IMR-90 (cell line): ENCODE data around the gene CDC42EP4. TPM values are rescaled to one million over a fixed set of nuclear protein-coding genes. Genes with fewer than 3 reads are reported as not detected.

Source experiments
- ATAC-seq: fragments of 200-7000 bp; cut with Tn5 transposase; 2 replicates; pipeline ENCODE4 v1.9.1; 2020; ENCODE audit warnings: low read depth, mild to moderate bottlenecking, moderate library complexity
- BruUV-seq: library from RNA; stranded (reverse); fragments of 400-500 nt; replicated peaks from 2 replicates; lab custom pipeline; 2021; lab: Mats Ljungman, UMichigan
- CTCF ChIA-PET: fragments of 300-600 bp; formaldehyde crosslinking; extraction: SDS; loops from one replicate; lab custom pipeline; 2021; ENCODE audit warnings: antibody characterized with exemption; lab: Yijun Ruan, JAX
- POLR2A ChIA-PET: fragments of 300-600 bp; sonication (Branson Sonifier 250); formaldehyde crosslinking; loops from one replicate; lab custom pipeline; 2022; ENCODE audit warnings: antibody characterized with exemption; ENCODE audit not compliant: unreplicated experiment; lab: Charles Lee
- DNase-seq: peaks from one replicate; pipeline ENCODE4 v3.0.0; 2013
- H2AFZ ChIP-seq: replicated peaks from 2 replicates; pipeline ENCODE3; 2013; ENCODE audit warnings: low read length, mild to moderate bottlenecking; ENCODE audit not compliant: poor library complexity
- H2AK5ac ChIP-seq: 2 replicates; pipeline ENCODE4 v1.6.1; 2013; ENCODE audit warnings: low read depth, low read length, inconsistent platforms
- H2AK9ac ChIP-seq: replicated peaks from 2 replicates; pipeline ENCODE3; 2013; ENCODE audit warnings: mild to moderate bottlenecking, low read depth, low read length, moderate library complexity; ENCODE audit not compliant: poor library complexity
- H2BK120ac ChIP-seq: 2 replicates; pipeline ENCODE4 v1.6.1; 2013; ENCODE audit warnings: low read depth, low read length, inconsistent platforms
- H2BK15ac ChIP-seq: 3 replicates; pipeline ENCODE4 v1.6.1; 2013; ENCODE audit warnings: low read depth, low read length, inconsistent platforms
- H2BK20ac ChIP-seq: 2 replicates; pipeline ENCODE4 v1.6.1; 2013; ENCODE audit warnings: low read depth, mild to moderate bottlenecking, inconsistent platforms, low read length, moderate library complexity
- H2BK5ac ChIP-seq: 2 replicates; pipeline ENCODE4 v1.6.1; 2013; ENCODE audit warnings: mild to moderate bottlenecking, low read depth, low read length, inconsistent platforms; ENCODE audit not compliant: poor library complexity, severe bottlenecking
- H3K14ac ChIP-seq: replicated peaks from 2 replicates; pipeline ENCODE4 v1.6.1; 2013; ENCODE audit warnings: low read depth, low read length, inconsistent platforms
- H3K18ac ChIP-seq: 2 replicates; pipeline ENCODE4 v1.6.1; 2013; ENCODE audit warnings: low read depth, low read length, control low read depth
- H3K23ac ChIP-seq: 2 replicates; pipeline ENCODE4 v1.6.1; 2013; ENCODE audit warnings: low read depth, low read length, inconsistent platforms
- H3K27ac ChIP-seq: 2 replicates; pipeline ENCODE4 v1.5.1; 2013; ENCODE audit warnings: mild to moderate bottlenecking, control low read depth, low read length; ENCODE audit not compliant: insufficient read depth
- H3K27me3 ChIP-seq: 2 replicates; pipeline ENCODE4 v1.6.1; 2013; ENCODE audit warnings: low read length; ENCODE audit not compliant: control insufficient read depth, insufficient read depth
- H3K36me3 ChIP-seq: 2 replicates; pipeline ENCODE4 v1.6.1; 2013; ENCODE audit warnings: low read length, mixed read lengths; ENCODE audit not compliant: control insufficient read depth, insufficient read depth
- H3K4ac ChIP-seq: 2 replicates; pipeline ENCODE4 v1.6.1; 2013; ENCODE audit warnings: low read depth, low read length, inconsistent platforms
- H3K4me1 ChIP-seq: 2 replicates; pipeline ENCODE4 v1.6.1; 2013; ENCODE audit warnings: low read length, mixed read lengths; ENCODE audit not compliant: control insufficient read depth, insufficient read depth
- H3K4me2 ChIP-seq: 2 replicates; pipeline ENCODE4 v1.6.1; 2013; ENCODE audit warnings: low read depth, mild to moderate bottlenecking, control low read depth, low read length, moderate library complexity
- H3K4me3 ChIP-seq: 2 replicates; pipeline ENCODE4 v1.5.1; 2013; ENCODE audit warnings: low read depth, mild to moderate bottlenecking, control low read depth, low read length, moderate library complexity; ENCODE audit not compliant: insufficient read depth
- H3K56ac ChIP-seq: 2 replicates; pipeline ENCODE4 v1.6.1; 2013; ENCODE audit warnings: low read length, inconsistent platforms; ENCODE audit not compliant: insufficient read depth; ENCODE audit errors: extremely low read depth
- H3K79me1 ChIP-seq, 2 experiments: 2 replicates each; pipeline ENCODE4 v1.6.1; 2013; ENCODE audit warnings: low read length in 2 of 2, inconsistent platforms in 1 of 2, low read depth in 1 of 2
- H3K9ac ChIP-seq: 2 replicates; pipeline ENCODE4 v1.6.1; 2013; ENCODE audit warnings: low read depth, low read length, control low read depth
- H3K9me1 ChIP-seq: 2 replicates; pipeline ENCODE4 v1.6.1; 2013; ENCODE audit warnings: low read length, inconsistent platforms; ENCODE audit not compliant: insufficient read depth
- H3K9me3 ChIP-seq: 2 replicates; pipeline ENCODE4 v1.6.1; 2013; ENCODE audit warnings: low read length; ENCODE audit not compliant: control insufficient read depth, insufficient read depth
- H4K20me1 ChIP-seq: 2 replicates; pipeline ENCODE4 v1.6.1; 2013; ENCODE audit warnings: low read length, inconsistent platforms; ENCODE audit not compliant: insufficient read depth
- H4K5ac ChIP-seq: 2 replicates; pipeline ENCODE4 v1.6.1; 2013; ENCODE audit warnings: mild to moderate bottlenecking, low read depth, low read length, control low read depth
- H4K8ac ChIP-seq, 2 experiments: 2 replicates each; pipeline ENCODE4 v1.6.1; 2013; ENCODE audit warnings: low read depth in 2 of 2, low read length in 2 of 2, control low read depth in 1 of 2, inconsistent platforms in 1 of 2
- H4K91ac ChIP-seq: 2 replicates; pipeline ENCODE4 v1.6.1; 2013; ENCODE audit warnings: low read depth, low read length, inconsistent platforms; ENCODE audit not compliant: insufficient read depth
- BHLHE40 ChIP-seq: fragments of 150-350 bp; IDR thresholded peaks from 2 replicates; pipeline ENCODE4 v1.6.1; 2016; ENCODE audit warnings: mild to moderate bottlenecking, low read depth, low read length
- CEBPB ChIP-seq: IDR thresholded peaks from 2 replicates; pipeline ENCODE4 v1.6.1; 2012; ENCODE audit warnings: low read depth, low read length, improper control_type of control experiment
- CHD1 ChIP-seq: IDR thresholded peaks from 2 replicates; pipeline ENCODE4 v1.6.1; 2012; ENCODE audit warnings: low read depth, low read length, improper control_type of control experiment
- CTCF ChIP-seq: conservative IDR thresholded peaks from 2 replicates; pipeline ENCODE4 v1.5.1; 2012; ENCODE audit warnings: mild to moderate bottlenecking, low read depth, low read length, improper control_type of control experiment
- FOS ChIP-seq: fragments of 150-350 bp; IDR thresholded peaks from 2 replicates; pipeline ENCODE4 v1.6.1; 2016; ENCODE audit warnings: low read depth, low read length
- MAFK ChIP-seq: IDR thresholded peaks from 2 replicates; pipeline ENCODE4 v1.6.1; 2012; ENCODE audit warnings: low read depth, low read length, improper control_type of control experiment
- MAZ ChIP-seq: IDR thresholded peaks from 2 replicates; pipeline ENCODE4 v1.6.1; 2012; ENCODE audit warnings: low read depth, mild to moderate bottlenecking, low read length, improper control_type of control experiment, moderate library complexity, borderline replicate concordance
- MXI1 ChIP-seq: IDR thresholded peaks from 2 replicates; pipeline ENCODE4 v1.6.1; 2012; ENCODE audit warnings: low read depth, mild to moderate bottlenecking, low read length, moderate library complexity, borderline replicate concordance
- NFE2L2 ChIP-seq: fragments of 150-350 bp; IDR thresholded peaks from 2 replicates; pipeline ENCODE4 v1.6.1; 2016; ENCODE audit warnings: low read depth, mild to moderate bottlenecking, low read length
- POLR2A ChIP-seq: IDR thresholded peaks from 2 replicates; pipeline ENCODE4 v1.6.1; 2012; ENCODE audit warnings: mild to moderate bottlenecking, low read depth, low read length
- RAD21 ChIP-seq: IDR thresholded peaks from 2 replicates; pipeline ENCODE4 v1.6.1; 2012; ENCODE audit warnings: low read length, improper control_type of control experiment
- RCOR1 ChIP-seq: IDR thresholded peaks from 2 replicates; pipeline ENCODE4 v1.6.1; 2012; ENCODE audit warnings: mild to moderate bottlenecking, low read length, improper control_type of control experiment; ENCODE audit not compliant: insufficient replicate concordance
- RFX5 ChIP-seq: IDR thresholded peaks from 2 replicates; pipeline ENCODE4 v1.8.0; 2012; ENCODE audit warnings: low read depth, mild to moderate bottlenecking, low read length, moderate library complexity
- SMC3 ChIP-seq: fragments of 150-350 bp; IDR thresholded peaks from 2 replicates; pipeline ENCODE4 v1.6.1; 2016; ENCODE audit warnings: low read depth, mild to moderate bottlenecking, antibody characterized with exemption, low read length, moderate library complexity
- USF2 ChIP-seq: fragments of 150-350 bp; IDR thresholded peaks from 2 replicates; pipeline ENCODE4 v1.6.1; 2017; ENCODE audit warnings: mild to moderate bottlenecking, antibody characterized with exemption, low read length, low read depth
- WGBS, 2 experiments: methylation state at CpG; one replicate each; pipeline versions ENCODE4 v1.1.5 to v1.1.7; 2013; ENCODE audit warnings: missing lambda C conversion rate in 2 of 2; ENCODE audit not compliant: insufficient read length in 1 of 2; ENCODE audit errors: extremely low coverage in 2 of 2; 5-methylcytosine and 5-hydroxymethylcytosine counted together
- dilution Hi-C: fragments of 300-500 bp; cut with HindIII; formaldehyde crosslinking; loops from one replicate; pipeline ENCODE4 v1.14.3; 2018; ENCODE audit warnings: low sequenced_read_pairs; ENCODE audit not compliant: unreplicated experiment
- in situ Hi-C: fragments of 300-500 bp; cut with MboI; formaldehyde crosslinking; loops from 3 replicates; pipeline ENCODE4 v1.14.3; 2019; ENCODE audit warnings: low sequenced_read_pairs, inconsistent platforms, mixed read lengths
- intact Hi-C: fragments of 100-400 bp; cut with micrococcal nuclease; formaldehyde crosslinking; loops from 2 replicates; pipeline ENCODE4 v1.10.0; 2022
- polyA plus RNA-seq, 3 experiments: library from polyadenylated mRNA; depleted of rRNA; stranded (reverse); fragments of >200 nt; gene quantifications; 2 replicates each; pipeline ENCODE4 v1.2.3, GENCODE V29; 2012; ENCODE audit warnings: low replicate concordance in 1 of 3
- total RNA-seq: library from RNA; depleted of rRNA; stranded (reverse); fragments of >200 nt; gene quantifications from 2 replicates; pipeline ENCODE4 v1.2.3, GENCODE V29; 2012

CDC42EP4 gene
- total and polyA plus RNA-seq, 2 of the 4 experiments (the other 2 are of a cell fraction), result 14.3 to 25.8 TPM

DNA sequence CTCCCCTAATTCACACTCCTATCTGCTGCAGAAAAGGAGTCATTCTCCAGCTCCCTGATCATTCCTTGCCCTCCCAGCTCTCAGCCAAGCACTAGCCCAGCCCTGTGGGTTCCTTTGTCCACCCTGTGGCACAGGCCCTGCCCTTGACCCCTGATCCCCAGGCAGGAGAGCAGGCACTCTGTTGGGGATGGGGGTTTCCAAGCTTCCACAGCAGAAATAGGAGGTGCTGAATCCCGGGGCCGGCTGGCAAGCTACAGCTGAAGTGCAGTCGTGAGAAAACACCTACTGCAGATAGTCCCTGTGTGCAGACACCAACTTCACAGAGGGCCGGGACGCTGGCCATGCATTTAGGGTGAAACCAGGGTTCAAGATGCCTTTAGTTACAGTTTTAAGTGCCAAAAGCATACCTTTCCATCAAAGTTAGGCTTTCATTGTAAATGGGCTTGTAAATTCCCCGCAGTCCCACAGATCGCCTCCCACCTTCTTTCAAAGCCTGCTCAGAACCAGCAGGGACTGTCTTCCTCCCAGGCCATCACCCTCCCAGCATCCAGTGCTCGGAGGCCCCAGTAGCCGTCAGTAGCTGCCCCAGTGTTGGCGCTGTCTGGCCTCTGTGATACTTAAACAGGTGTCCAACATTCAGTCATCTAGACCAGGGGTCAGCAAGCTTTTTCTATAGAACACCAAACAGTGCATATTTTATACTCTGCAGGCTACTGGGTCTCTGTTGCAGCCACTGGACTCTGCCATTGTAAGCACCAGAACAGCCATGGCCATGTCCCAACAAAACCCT is 60.8 kb downstream of the CDC42EP4 start (continued):
- TF ChIP-seq MAFK, result no peak

- no peaks in the 10 kb centered on the region for H3K9me3 ChIP-seq
- H3K9ac ChIP-seq, result no peak overlapping the region
- no peak overlapping the region for H3K56ac ChIP-seq
- no peak overlapping the region for H3K18ac ChIP-seq
- H3K4ac ChIP-seq, result no peak overlapping the region
- no peaks in the 10 kb centered on the region for H3K79me1 ChIP-seq
- no peak overlapping the region for H4K91ac ChIP-seq
- no peak overlapping the region for H3K4me2 ChIP-seq
- no TSS peak for BruUV-seq
- in situ Hi-C loops (loop anchor here (5.0 to 25.0 kb wide), 3 partner anchors 288 to 938 kb away; no protein-coding TSS in a partner anchor), intact Hi-C loops (loop anchor here (5.0 kb wide), 1 partner anchor 522 kb away; no protein-coding TSS in a partner anchor), dilution Hi-C loops (no loop called here)
- no peak overlapping the region for H2BK20ac ChIP-seq
- no peak overlapping the region for H2AK5ac ChIP-seq
- POLR2A ChIA-PET, result no interaction called here
- no peak overlapping the region for H4K5ac ChIP-seq
- no peaks in the 10 kb centered on the region for H3K4me1 ChIP-seq
- H3K14ac ChIP-seq, result no peak overlapping the region
- no peak overlapping the region for H2AK9ac ChIP-seq
- no peak overlapping the region for H2BK15ac ChIP-seq
- H3K23ac ChIP-seq, result no peak overlapping the region
- H2AFZ ChIP-seq, result no peak overlapping the region
- H4K20me1 ChIP-seq, result 0 out of 2 replicates have a peak, but pooled peaks cover 3% of the 10 kb centered on the region
- 88% methylated on average over 3 of the region's 8 CpGs; no CpG with 5 or more reads in 1 of the 2 experiments for WGBS, 2 experiments
- no peak overlapping the region for H2BK120ac ChIP-seq
- no peaks in the 10 kb centered on the region; the same call in 1 of the 2 replicates for H3K9me1 ChIP-seq
- CTCF ChIA-PET, result interaction anchor here (1.5 kb wide), 1 partner anchor 120 kb away, joined by 3 read pairs; no protein-coding TSS in a partner anchor
- H3K36me3 ChIP-seq, result peaks cover 22% of the 10 kb centered on the region
- no peak overlapping the region for H3K4me3 ChIP-seq
- no peak overlapping the region for H3K27ac ChIP-seq
- H4K8ac ChIP-seq, result no peak overlapping the region
- no peak for ATAC-seq
- DNase-seq, result no peak
- no peaks in the 10 kb centered on the region for H3K27me3 ChIP-seq
- H2BK5ac ChIP-seq, result no peak overlapping the region
- no peak for TF ChIP-seq RFX5
- no peak for TF ChIP-seq CHD1
- TF ChIP-seq MAFK, result no peak
- no peak for TF ChIP-seq SMC3
- TF ChIP-seq MXI1, result no peak
- no peak for TF ChIP-seq NFE2L2
- no peak for TF ChIP-seq RAD21
- TF ChIP-seq POLR2A, result no peak
- TF ChIP-seq RCOR1, result no peak
- no peak for TF ChIP-seq MAZ
- TF ChIP-seq CTCF, result no peak
- no peak for TF ChIP-seq FOS
- TF ChIP-seq USF2, result no peak
- TF ChIP-seq BHLHE40, result no peak
- TF ChIP-seq CEBPB, result no peak
Measured at GRCh38 chr17:73249700-73250099, 62.1 kb downstream of the CDC42EP4 start.
